HEK293 (cell line): ENCODE measurements around the gene FBP1.

ENCODE experiments used
- CTCF ChIA-PET: fragments of 350-600 bp; formaldehyde crosslinking; extraction: SDS; loops from one replicate; lab custom pipeline; 2021; ENCODE audit warnings: antibody characterized with exemption; lab: Yijun Ruan, JAX
- POLR2A ChIA-PET: fragments of 300-600 bp; formaldehyde crosslinking; extraction: SDS; loops from one replicate; lab custom pipeline; 2020; ENCODE audit warnings: antibody characterized with exemption, inconsistent platforms; lab: Yijun Ruan, JAX
- H3K27ac ChIP-seq: fragments of 200-500 bp; sonication (Bioruptor generic); 2 replicates; pipeline ENCODE4 v1.5.1; 2014; ENCODE audit warnings: low read depth, low read length, control low read depth, inconsistent platforms; ENCODE audit errors: extremely low read depth
- H3K36me3 ChIP-seq, 2 experiments: fragments of 200-500 bp in 1 of 2; sonication (Bioruptor generic) in 1 of 2; 1 replicate in 1 of 2; 2 replicates in 1 of 2; pipeline ENCODE4 v1.5.1; 2014 to 2017; ENCODE audit warnings: inconsistent platforms in 2 of 2, low read length in 2 of 2; ENCODE audit not compliant: control insufficient read depth in 2 of 2, insufficient read depth in 1 of 2
- H3K4me1 ChIP-seq: fragments of 200-500 bp; sonication (Bioruptor generic); 2 replicates; pipeline ENCODE4 v1.5.1; 2014; ENCODE audit warnings: mild to moderate bottlenecking, low read length, inconsistent platforms; ENCODE audit not compliant: control insufficient read depth, insufficient read depth
- H3K4me3 ChIP-seq: 2 replicates; pipeline ENCODE4 v1.5.1; 2011; ENCODE audit warnings: low read depth, mild to moderate bottlenecking, control low read depth, low read length, moderate library complexity
- H3K9me3 ChIP-seq: fragments of 200-500 bp; sonication (Bioruptor generic); 2 replicates; pipeline ENCODE4 v1.5.1; 2014; ENCODE audit warnings: low read depth, low read length, inconsistent platforms; ENCODE audit not compliant: control insufficient read depth, insufficient read depth
- ATF2 ChIP-seq: fragments of 450-650 bp; formaldehyde crosslinking; IDR thresholded peaks from 2 replicates; pipeline ENCODE4 v1.5.1; 2016; ENCODE audit warnings: missing biosample characterization, missing genetic modification characterization, low read depth
- HOXC10 ChIP-seq: sonication (generic); formaldehyde crosslinking; IDR thresholded peaks from 2 replicates; pipeline ENCODE4 v1.8.1; 2023; ENCODE audit warnings: mild to moderate bottlenecking, missing genetic modification reagents
- PBX3 ChIP-seq: sonication (generic); formaldehyde crosslinking; IDR thresholded peaks from 2 replicates; pipeline ENCODE4 v1.8.1; 2022; ENCODE audit warnings: mild to moderate bottlenecking, moderate library complexity, missing genetic modification reagents
- ZBTB49 ChIP-seq: fragments of 450-650 bp; formaldehyde crosslinking; IDR thresholded peaks from 2 replicates; pipeline ENCODE4 v1.5.1; 2016; ENCODE audit warnings: missing biosample characterization, missing genetic modification characterization, low read depth
- ZBTB7A ChIP-seq: fragments of 450-650 bp; formaldehyde crosslinking; IDR thresholded peaks from 2 replicates; pipeline ENCODE4 v1.5.1; 2016; ENCODE audit warnings: low read depth, missing biosample characterization, missing genetic modification characterization
- ZNF121 ChIP-seq: fragments of 450-650 bp; formaldehyde crosslinking; IDR thresholded peaks from 2 replicates; pipeline ENCODE4 v1.5.1; 2016; ENCODE audit warnings: missing biosample characterization, missing genetic modification characterization
- ZNF138 ChIP-seq: fragments of 450-650 bp; formaldehyde crosslinking; IDR thresholded peaks from 2 replicates; pipeline ENCODE4 v1.5.1; 2016; ENCODE audit warnings: missing biosample characterization, missing genetic modification characterization, borderline replicate concordance
- ZNF19 ChIP-seq: fragments of 450-650 bp; formaldehyde crosslinking; IDR thresholded peaks from 2 replicates; pipeline ENCODE4; 2016; ENCODE audit warnings: missing biosample characterization, missing genetic modification characterization, low read depth
- ZNF2 ChIP-seq: fragments of 450-650 bp; formaldehyde crosslinking; IDR thresholded peaks from 2 replicates; pipeline ENCODE4 v1.5.1; 2016; ENCODE audit warnings: missing biosample characterization, missing genetic modification characterization
- ZNF239 ChIP-seq: fragments of 450-650 bp; formaldehyde crosslinking; IDR thresholded peaks from 2 replicates; pipeline ENCODE4 v1.5.1; 2016; ENCODE audit warnings: missing biosample characterization, missing genetic modification characterization
- ZNF292 ChIP-seq: fragments of 450-650 bp; formaldehyde crosslinking; IDR thresholded peaks from 2 replicates; pipeline ENCODE4 v1.5.1; 2016; ENCODE audit warnings: low read depth, missing biosample characterization, missing genetic modification characterization, borderline replicate concordance
- ZNF324 ChIP-seq: fragments of 450-650 bp; formaldehyde crosslinking; IDR thresholded peaks from 2 replicates; pipeline ENCODE4 v1.5.1; 2016; ENCODE audit warnings: missing biosample characterization, missing genetic modification characterization
- ZNF366 ChIP-seq: fragments of 450-650 bp; formaldehyde crosslinking; conservative IDR thresholded peaks from 2 replicates; pipeline ENCODE4 v1.5.1; 2016; ENCODE audit warnings: missing biosample characterization, missing genetic modification characterization
- ZNF398 ChIP-seq: fragments of 450-650 bp; formaldehyde crosslinking; IDR thresholded peaks from 2 replicates; pipeline ENCODE4 v1.5.1; 2017; ENCODE audit warnings: missing biosample characterization, missing genetic modification characterization
- ZNF704 ChIP-seq: fragments of 450-650 bp; formaldehyde crosslinking; IDR thresholded peaks from 2 replicates; pipeline ENCODE4 v1.5.1; 2016; ENCODE audit warnings: missing biosample characterization, missing genetic modification characterization
- ZNF747 ChIP-seq: fragments of 450-650 bp; formaldehyde crosslinking; IDR thresholded peaks from 2 replicates; pipeline ENCODE4 v1.5.1; 2016; ENCODE audit warnings: missing biosample characterization, missing genetic modification characterization
- ZNF776 ChIP-seq: fragments of 450-650 bp; formaldehyde crosslinking; IDR thresholded peaks from 2 replicates; pipeline ENCODE4 v1.5.0; 2017; ENCODE audit warnings: missing biosample characterization, missing genetic modification characterization, borderline replicate concordance
- TF ChIP-seq, protein P1 (sequence below): fragments of 450-650 bp; formaldehyde crosslinking; IDR thresholded peaks from 2 replicates; pipeline ENCODE4 v1.5.0; 2017; ENCODE audit warnings: missing biosample characterization, missing genetic modification characterization, borderline replicate concordance

The FBP1 gene

GRCh38 chr9:94611638-94612068, 27.7 kb downstream of the FBP1 start (continued):
- TF ChIP-seq ZBTB7A (tag by site-specific recombination) = no peak
- TF ChIP-seq ZNF776 = no peak
- no peak for TF ChIP-seq ZNF398
- no peak for TF ChIP-seq ZNF19 (tag by site-specific recombination)
- TF ChIP-seq ZNF747 = no peak
- TF ChIP-seq HOXC10 (CRISPR knock-in tag) = no peak
- TF ChIP-seq ZNF324 (tag by site-specific recombination) = no peak

DNA sequence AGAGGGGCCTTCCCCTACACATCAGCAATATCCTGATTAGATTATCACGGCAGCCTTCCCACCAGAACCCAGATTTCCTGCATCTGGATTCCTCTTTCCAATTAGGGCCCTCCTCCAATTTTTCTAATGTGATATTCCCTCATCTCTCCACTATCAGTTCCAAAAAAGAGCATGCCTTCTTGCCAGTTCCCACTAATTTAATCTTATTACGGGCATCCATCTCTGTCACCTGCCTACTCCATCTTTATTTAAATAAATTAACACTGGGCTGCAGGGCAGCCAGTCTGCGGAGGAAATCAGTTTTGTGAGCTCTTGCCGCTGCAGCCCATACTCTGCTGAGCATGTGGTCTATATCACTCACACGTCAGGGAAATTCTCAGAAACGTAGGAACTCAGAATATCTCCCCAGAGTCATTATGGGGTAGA, 29.1 kb downstream of the FBP1 start:
- Histone ChIP-seq H3K9me3 (no peaks in the 10 kb centered on the region), H3K4me3 (no peak overlapping the region), H3K4me1 (no peaks in the 10 kb centered on the region), H3K27ac (no peak overlapping the region), H3K36me3 (no peaks in the 10 kb centered on the region)
- POLR2A ChIA-PET = no interaction called here
- CTCF ChIA-PET = no interaction called here
- TF ChIP-seq ZNF366 (tag by site-specific recombination) (no peak), ZBTB49 (tag by site-specific recombination) (no peak), ZNF704 (tag by site-specific recombination) (no peak), ATF2 (no peak), ZNF121 (tag by site-specific recombination) (no peak), ZNF292 (tag by site-specific recombination) (no peak), ZNF19 (tag by site-specific recombination) (no peak), PBX3 (CRISPR knock-in tag) (no peak), ZNF239 (tag by site-specific recombination) (no peak), ZNF138 (tag by site-specific recombination) (no peak), ZNF2 (no peak)
- TF ChIP-seq, protein P1, sequence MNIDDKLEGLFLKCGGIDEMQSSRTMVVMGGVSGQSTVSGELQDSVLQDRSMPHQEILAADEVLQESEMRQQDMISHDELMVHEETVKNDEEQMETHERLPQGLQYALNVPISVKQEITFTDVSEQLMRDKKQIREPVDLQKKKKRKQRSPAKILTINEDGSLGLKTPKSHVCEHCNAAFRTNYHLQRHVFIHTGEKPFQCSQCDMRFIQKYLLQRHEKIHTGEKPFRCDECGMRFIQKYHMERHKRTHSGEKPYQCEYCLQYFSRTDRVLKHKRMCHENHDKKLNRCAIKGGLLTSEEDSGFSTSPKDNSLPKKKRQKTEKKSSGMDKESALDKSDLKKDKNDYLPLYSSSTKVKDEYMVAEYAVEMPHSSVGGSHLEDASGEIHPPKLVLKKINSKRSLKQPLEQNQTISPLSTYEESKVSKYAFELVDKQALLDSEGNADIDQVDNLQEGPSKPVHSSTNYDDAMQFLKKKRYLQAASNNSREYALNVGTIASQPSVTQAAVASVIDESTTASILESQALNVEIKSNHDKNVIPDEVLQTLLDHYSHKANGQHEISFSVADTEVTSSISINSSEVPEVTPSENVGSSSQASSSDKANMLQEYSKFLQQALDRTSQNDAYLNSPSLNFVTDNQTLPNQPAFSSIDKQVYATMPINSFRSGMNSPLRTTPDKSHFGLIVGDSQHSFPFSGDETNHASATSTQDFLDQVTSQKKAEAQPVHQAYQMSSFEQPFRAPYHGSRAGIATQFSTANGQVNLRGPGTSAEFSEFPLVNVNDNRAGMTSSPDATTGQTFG = no peak
